Pancreas (tissue), 10 donors: ENCODE measurements around the gene PSD. TPM values are rescaled to one million over a fixed set of nuclear protein-coding genes. Genes with fewer than 3 reads are reported as not detected.

Experiments used
- ATAC-seq, 4 donors: fragments of 200-7000 bp; cut with Tn5 transposase; one replicate each; pipeline versions ENCODE4 v1.8.0 to v1.9.1; 2020; ENCODE audit warnings: mild to moderate bottlenecking in 4 of 4, moderate library complexity in 4 of 4
- DNase-seq, 6 donors: peaks; one replicate each; pipeline ENCODE4 v3.0.0-alpha.2; 2020
- FAIRE-seq: peaks from 2 replicates; lab custom pipeline; 2012; peaks lifted over from hg19 to GRCh38; lab: Jason Lieb, UNC
- H3K27ac ChIP-seq, 4 donors: fragments of 200-600 bp; sonication (generic); 1 replicate in 3 of 4; 2 replicates in 1 of 4; pipeline versions ENCODE4 v1.5.0 to v1.8.0; 2020
- H3K27me3 ChIP-seq, 4 donors: fragments of 200-600 bp; one replicate each; pipeline ENCODE4 v1.8.0; 2021
- H3K36me3 ChIP-seq, 3 donors: fragments of 200-600 bp; sonication (generic) in 1 of 3; one replicate each; pipeline versions ENCODE4 v1.5.0 to v1.8.0; 2020 to 2021
- H3K4me1 ChIP-seq, 3 donors: fragments of 200-600 bp; one replicate each; pipeline ENCODE4 v1.8.0; 2021
- H3K4me3 ChIP-seq, 4 donors: fragments of 200-600 bp; sonication (generic) in 2 of 4; one replicate each; pipeline versions ENCODE4 v1.5.0 to v1.8.0; 2020 to 2021
- H3K9me3 ChIP-seq, 4 donors: fragments of 200-600 bp; one replicate each; pipeline ENCODE4 v1.8.0; 2021
- CTCF ChIP-seq, 4 donors: fragments of 200-600 bp; sonication (generic) in 3 of 4; IDR thresholded peaks; one replicate each; pipeline versions ENCODE4 v1.5.0 to v1.8.0; 2021; ENCODE audit warnings: antibody characterized with exemption in 4 of 4
- whole genome bisulfite sequencing, 2 donors: extraction: QIAGEN DNeasy Blood & Tissue Kit; methylation state at CpG; one replicate each; pipeline ENCODE4 v1.1.7; 2013; 5-methylcytosine and 5-hydroxymethylcytosine counted together
- intact Hi-C, 3 donors: fragments of 100-400 bp; cut with DNase I; formaldehyde crosslinking; loops; one replicate each; pipeline versions ENCODE4 v1.11.1 to v1.14.2; 2022
- polyA plus RNA-seq, 2 donors: library from polyadenylated mRNA; stranded (reverse); fragments of 200-250 nt; gene quantifications; one replicate each; pipeline ENCODE4 v1.2.3, GENCODE V29; 2013
- total RNA-seq, 6 donors: library from RNA; stranded (reverse); fragmentation: NEBNext Ultra II Directional in 4 of 6; extraction: Animal tissue kit (Norgen Biotek cat#: 25700) in 4 of 6; gene quantifications; one replicate each; pipeline versions ENCODE4 v1.2.1 to v1.2.4, GENCODE V29; 2021 to 2023
- donor health status: healthy with polysubstance abuse.
- donor health status: DM: no; HTN: no; CAD: no; lungs with moderate emphysema.
- donor health status: DM: no; HTN: no; CAD: no.
- donor health status: control.
- donor health status: control.
- donor health status: Bipolar disorder and iron deficiency.
- donor health status: DM: yes; HTN: yes; CAD: no.
- donor health status: DM: no; HTN: no; CAD: no.
- donor health status: DM: no; HTN: no; CAD: no.
- donor health status: DM: yes; HTN: yes; CAD: no.

The PSD gene
- total and polyA plus RNA-seq, 8 donors = 2.1 to 30.9 (median 5.2) TPM

GRCh38 chr10:102400598-102401341 lies 17.8 kb downstream of the PSD start:
- no peak for ATAC-seq

GRCh38 chr10:102400076-102400475 lies 18.5 kb downstream of the PSD start:
- FAIRE-seq = no peak

More at GRCh38 chr10:102400598-102401341, 17.8 kb downstream of the PSD start:
- WGBS, 2 donors = 85 to 87% methylated on average over 22 of the region's 22 CpGs
- FAIRE-seq = no peak
- intact Hi-C loops = loop anchor here in 1 of 3 donors (10.0 kb wide), 1 partner anchor 184 kb away; no protein-coding TSS in a partner anchor
- TF ChIP-seq CTCF (IDR thresholded peaks at IDR 0.05) = no peak
- H3K9me3 ChIP-seq = no peaks in the 10 kb centered on the region
- peaks cover 0 to 26% (median 0%) of the 10 kb centered on the region in 3 donors for H3K4me1 ChIP-seq
- H3K27me3 ChIP-seq = no peaks in the 10 kb centered on the region
- no peaks in the 10 kb centered on the region for H3K36me3 ChIP-seq
- peak in 2 of 6 donors; percentile 42 to 78 for DNase-seq
- no peak overlapping the region for H3K4me3 ChIP-seq
- H3K27ac ChIP-seq = no peak overlapping the region

GRCh38 chr10:102399217-102400021 lies 19.2 kb downstream of the PSD start:
- 2 to 3% methylated on average over 56 to 72 of the region's 72 CpGs for WGBS, 2 donors
- peaks cover 0 to 26% (median 0%) of the 10 kb centered on the region in 3 donors for H3K4me1 ChIP-seq
- no peak for FAIRE-seq

More at GRCh38 chr10:102400076-102400475, 18.5 kb downstream of the PSD start:
- no peaks in the 10 kb centered on the region for H3K36me3 ChIP-seq
- ATAC-seq = no peak
- H3K4me3 ChIP-seq = peak overlapping the region in 2 of 4 donors; percentile 60 to 65
- 73 to 83% methylated on average over 17 of the region's 17 CpGs for WGBS, 2 donors
- no peaks in the 10 kb centered on the region for H3K9me3 ChIP-seq
- H3K4me1 ChIP-seq = peaks cover 0 to 26% (median 0%) of the 10 kb centered on the region in 3 donors
- H3K27me3 ChIP-seq = no peaks in the 10 kb centered on the region
- DNase-seq = peak in 3 of 6 donors; percentile 52 to 78 (median 60)
- intact Hi-C loops = loop anchor here in 1 of 3 donors (10.0 kb wide), 1 partner anchor 185 kb away; no protein-coding TSS in a partner anchor
- TF ChIP-seq CTCF (IDR thresholded peaks at IDR 0.05) = no peak
- H3K27ac ChIP-seq = peak overlapping the region in 1 of 4 donors; percentile 96

More at GRCh38 chr10:102399217-102400021, 19.2 kb downstream of the PSD start:
- peak overlapping the region; percentile 91 to 96 (median 92) for H3K27ac ChIP-seq
- peak overlapping the region; percentile 33 to 65 (median 54) for H3K4me3 ChIP-seq
- no peaks in the 10 kb centered on the region for H3K36me3 ChIP-seq
- peak; percentile 70 to 82 (median 79) for ATAC-seq
- intact Hi-C loops = loop anchor here in 1 of 3 donors (10.0 kb wide), 1 partner anchor 185 kb away; no protein-coding TSS in a partner anchor
- no peaks in the 10 kb centered on the region for H3K9me3 ChIP-seq
- DNase-seq = peak; percentile 86 to 98 (median 92)
- peak; percentile 90 to 97 (median 94) for TF ChIP-seq CTCF (IDR thresholded peaks at IDR 0.05)
- H3K27me3 ChIP-seq = no peaks in the 10 kb centered on the region
